H9 (cell line): Measurements from ENCODE around the gene FAAP100. TPM values are rescaled to one million over a fixed set of nuclear protein-coding genes. Genes with fewer than 3 reads are reported as not detected.

Experiments
- DNase-seq: peaks from one replicate; pipeline ENCODE4 v3.0.0-alpha.2; 2017
- H2AFZ ChIP-seq: one replicate; pipeline ENCODE4 v1.6.1; 2013; ENCODE audit warnings: mild to moderate bottlenecking, low read length, control low read depth, moderate library complexity
- H2AK5ac ChIP-seq: 2 replicates; pipeline ENCODE4 v1.6.1; 2013; ENCODE audit warnings: low read length, control low read depth, mixed read lengths; ENCODE audit not compliant: insufficient read length
- H2BK120ac ChIP-seq: one replicate; pipeline ENCODE4 v1.6.1; 2013; ENCODE audit warnings: low read depth, mild to moderate bottlenecking, low read length, control low read depth, inconsistent platforms; ENCODE audit not compliant: poor library complexity, severe bottlenecking
- H2BK12ac ChIP-seq: 2 replicates; pipeline ENCODE4 v1.6.1; 2013; ENCODE audit warnings: low read length, control low read depth, mixed read lengths, low read depth; ENCODE audit not compliant: insufficient read length
- H2BK15ac ChIP-seq: 2 replicates; pipeline ENCODE4 v1.6.1; 2013; ENCODE audit warnings: low read depth, low read length, control low read depth
- H2BK20ac ChIP-seq: one replicate; pipeline ENCODE4 v1.6.1; 2013; ENCODE audit warnings: low read depth, mild to moderate bottlenecking, low read length, control low read depth, inconsistent platforms; ENCODE audit not compliant: poor library complexity, severe bottlenecking
- H2BK5ac ChIP-seq: 2 replicates; pipeline ENCODE4 v1.6.1; 2013; ENCODE audit warnings: low read length, control low read depth, mixed read lengths; ENCODE audit not compliant: insufficient read length
- H3K14ac ChIP-seq: 2 replicates; pipeline ENCODE4 v1.6.1; 2013; ENCODE audit warnings: low read length, control low read depth; ENCODE audit not compliant: insufficient read depth
- H3K18ac ChIP-seq: 2 replicates; pipeline ENCODE4 v1.6.1; 2013; ENCODE audit warnings: low read depth, mild to moderate bottlenecking, mixed read lengths, low read length, control low read depth; ENCODE audit not compliant: insufficient read length
- H3K23ac ChIP-seq: 2 replicates; pipeline ENCODE4 v1.6.1; 2013; ENCODE audit warnings: low read length, control low read depth, mixed read lengths, low read depth; ENCODE audit not compliant: insufficient read length
- H3K23me2 ChIP-seq: 2 replicates; pipeline ENCODE4 v1.6.1; 2013; ENCODE audit warnings: low read depth, mild to moderate bottlenecking, mixed read lengths, low read length, control low read depth; ENCODE audit not compliant: insufficient read length, poor library complexity, severe bottlenecking
- H3K27ac ChIP-seq: 2 replicates; pipeline ENCODE4 v1.5.1; 2013; ENCODE audit warnings: low read length, control low read depth, mixed read lengths, low read depth; ENCODE audit not compliant: insufficient read length
- H3K27me3 ChIP-seq: 2 replicates; pipeline ENCODE4 v1.6.1; 2013; ENCODE audit warnings: low read length, control low read depth, inconsistent platforms; ENCODE audit not compliant: insufficient read depth
- H3K4ac ChIP-seq: 2 replicates; pipeline ENCODE4 v1.6.1; 2013; ENCODE audit warnings: low read depth, mild to moderate bottlenecking, control low read depth, inconsistent platforms, low read length, moderate library complexity
- H3K4me1 ChIP-seq: 2 replicates; pipeline ENCODE4 v1.6.1; 2013; ENCODE audit warnings: low read length, control low read depth, inconsistent platforms; ENCODE audit not compliant: insufficient read depth
- H3K4me2 ChIP-seq: 2 replicates; pipeline ENCODE4 v1.6.1; 2013; ENCODE audit warnings: low read length, control low read depth, mixed read lengths; ENCODE audit not compliant: insufficient read length, insufficient read depth
- H3K56ac ChIP-seq: 2 replicates; pipeline ENCODE4 v1.6.1; 2013; ENCODE audit warnings: low read depth, mild to moderate bottlenecking, mixed read lengths, low read length, control low read depth; ENCODE audit not compliant: insufficient read length
- H3K79me1 ChIP-seq: 2 replicates; pipeline ENCODE4 v1.6.1; 2013; ENCODE audit warnings: low read depth, mild to moderate bottlenecking, moderate library complexity, low read length, control low read depth, inconsistent platforms; ENCODE audit not compliant: insufficient read depth, poor library complexity, severe bottlenecking
- H3K79me2 ChIP-seq: 2 replicates; pipeline ENCODE4 v1.6.1; 2013; ENCODE audit warnings: low read length, control low read depth, inconsistent platforms; ENCODE audit not compliant: insufficient read depth
- H3K9ac ChIP-seq: 2 replicates; pipeline ENCODE4 v1.6.1; 2013; ENCODE audit warnings: low read length, control low read depth, mixed read lengths; ENCODE audit not compliant: insufficient read length; ENCODE audit errors: extremely low read depth
- H3K9me3 ChIP-seq: one replicate; pipeline ENCODE4 v1.6.1; 2013; ENCODE audit warnings: low read depth, low read length, inconsistent platforms; ENCODE audit not compliant: control insufficient read depth
- H3T11ph ChIP-seq: one replicate; pipeline ENCODE4 v1.6.1; 2013; ENCODE audit warnings: mild to moderate bottlenecking, low read length, control low read depth, inconsistent platforms
- H4K20me1 ChIP-seq: one replicate; pipeline ENCODE4 v1.6.1; 2013; ENCODE audit not compliant: control insufficient read depth, insufficient read length, insufficient read depth
- H4K5ac ChIP-seq: 2 replicates; pipeline ENCODE4 v1.6.1; 2013; ENCODE audit warnings: low read depth, mild to moderate bottlenecking, mixed read lengths, low read length, control low read depth; ENCODE audit not compliant: insufficient read length
- H4K8ac ChIP-seq: replicated peaks from 2 replicates; pipeline ENCODE4 v1.6.1; 2013; ENCODE audit warnings: low read length, control low read depth, mixed read lengths, low read depth; ENCODE audit not compliant: insufficient read length
- H4K91ac ChIP-seq: 2 replicates; pipeline ENCODE4 v1.6.1; 2013; ENCODE audit warnings: low read depth, mild to moderate bottlenecking, moderate library complexity, mixed read lengths, low read length, control low read depth; ENCODE audit not compliant: insufficient read length
- H3K27ac Mint-ChIP-seq, 3 experiments: 2 replicates in 2 of 3; 3 replicates in 1 of 3; pipeline ENCODE4 v1.8.0; 2020 to 2021; ENCODE audit warnings: mixed read lengths in 3 of 3, mild to moderate bottlenecking in 1 of 3, moderate library complexity in 1 of 3
- H3K27me3 Mint-ChIP-seq: 2 replicates; pipeline ENCODE4 v1.8.0; 2021; ENCODE audit warnings: low read depth, mild to moderate bottlenecking, moderate library complexity, mixed read lengths
- H3K36me3 Mint-ChIP-seq, 3 experiments: 2 replicates in 2 of 3; 3 replicates in 1 of 3; pipeline ENCODE4 v1.8.0; 2020 to 2021; ENCODE audit warnings: low read depth in 3 of 3, mixed read lengths in 3 of 3; ENCODE audit not compliant: insufficient read depth in 1 of 3
- H3K4me1 Mint-ChIP-seq, 2 experiments: 2 replicates each; pipeline ENCODE4 v1.8.0; 2020; ENCODE audit warnings: mixed read lengths in 2 of 2
- H3K4me3 Mint-ChIP-seq, 2 experiments: 2 replicates in 1 of 2; 3 replicates in 1 of 2; pipeline ENCODE4 v1.8.0; 2020 to 2021; ENCODE audit warnings: mild to moderate bottlenecking in 2 of 2, mixed read lengths in 2 of 2, moderate library complexity in 1 of 2
- H3K9me3 Mint-ChIP-seq, 2 experiments: 2 replicates in 1 of 2; 3 replicates in 1 of 2; pipeline ENCODE4 v1.8.0; 2020; ENCODE audit warnings: mild to moderate bottlenecking in 2 of 2, mixed read lengths in 2 of 2, moderate library complexity in 1 of 2
- WGBS: extraction: QIAGEN DNeasy Blood & Tissue Kit; methylation state at CpG from one replicate; pipeline ENCODE4 v1.1.7; 2013; ENCODE audit warnings: missing lambda C conversion rate, low lambda C conversion rate, mixed read lengths; ENCODE audit not compliant: insufficient read length; ENCODE audit errors: extremely low coverage; 5-methylcytosine and 5-hydroxymethylcytosine counted together
- total RNA-seq: library from RNA; stranded (reverse); gene quantifications from 2 replicates; pipeline ENCODE4 v1.2.1, GENCODE V29; 2021
- TF ChIP-seq, protein P1 (sequence below): fragments of 200-600 bp; sonication (generic); conservative IDR thresholded peaks from 3 replicates; pipeline ENCODE4 v1.8.0; 2021; ENCODE audit warnings: antibody characterized with exemption, mild to moderate bottlenecking

Gene FAAP100
- total RNA-seq, 1 experiment from 2014 or later: 54.0 TPM

DNA sequence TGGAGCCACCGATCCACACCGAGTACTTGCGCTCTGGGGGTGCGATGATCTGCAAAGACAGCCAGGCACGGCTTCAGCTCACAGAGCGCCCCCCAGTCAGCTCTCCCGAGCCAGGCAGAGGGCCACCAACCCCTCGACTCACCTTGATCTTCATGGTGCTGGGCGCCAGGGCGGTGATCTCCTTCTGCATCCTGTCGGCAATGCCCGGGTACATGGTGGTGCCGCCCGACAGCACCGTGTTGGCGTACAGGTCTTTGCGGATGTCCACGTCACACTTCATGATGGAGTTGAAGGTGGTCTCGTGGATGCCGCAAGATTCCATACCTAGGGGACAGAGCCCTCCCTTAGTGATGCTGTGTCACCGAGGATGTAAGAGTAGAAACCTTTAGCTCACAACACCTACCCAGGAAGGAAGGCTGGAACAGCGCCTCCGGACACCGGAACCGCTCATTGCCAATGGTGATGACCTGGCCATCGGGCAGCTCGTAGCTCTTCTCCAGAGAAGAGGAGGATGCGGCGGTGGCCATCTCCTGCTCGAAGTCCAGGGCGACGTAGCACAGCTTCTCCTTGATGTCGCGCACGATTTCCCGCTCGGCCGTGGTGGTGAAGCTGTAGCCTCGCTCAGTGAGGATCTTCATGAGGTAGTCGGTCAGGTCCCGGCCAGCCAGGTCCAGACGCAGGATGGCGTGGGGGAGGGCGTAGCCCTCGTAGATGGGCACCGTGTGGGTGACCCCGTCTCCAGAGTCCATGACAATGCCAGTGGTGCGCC lies 41.2 kb downstream of the FAAP100 start:
- no peak overlapping the region for H2BK15ac ChIP-seq
- Mint-ChIP-seq H3K4me1 (peaks cover 21 to 31% of the 10 kb centered on the region in 2 experiments), H3K27ac (peak overlapping the region; percentile 91 to 98 (median 96); a peak in 6 of 7 replicates), H3K4me3 (peak overlapping the region; percentile 97 to 100), H3K36me3 (peaks cover 38 to 45% (median 38%) of the 10 kb centered on the region in 3 experiments), H3K9me3 (peaks cover 7 to 22% of the 10 kb centered on the region in 2 experiments; a peak in 4 of 5 replicates), H3K27me3 (peaks cover 6% of the 10 kb centered on the region)
- no peaks in the 10 kb centered on the region for H4K20me1 ChIP-seq
- peaks cover 21% of the 10 kb centered on the region; the same call in 1 of the 2 replicates for H3K79me2 ChIP-seq
- H3K9me3 ChIP-seq: no peaks in the 10 kb centered on the region
- H3K23me2 ChIP-seq: peaks cover 31% of the 10 kb centered on the region
- WGBS: no CpG with 5 or more reads among the region's 48 CpGs
- no peak overlapping the region for H2BK5ac ChIP-seq
- no peak overlapping the region for H3T11ph ChIP-seq
- H4K5ac ChIP-seq: no peak overlapping the region
- H2AK5ac ChIP-seq: no peak overlapping the region
- H3K14ac ChIP-seq: peak overlapping the region; percentile 94
- no peak overlapping the region for H4K8ac ChIP-seq
- H2BK20ac ChIP-seq: no peak overlapping the region
- H4K91ac ChIP-seq: no peak overlapping the region
- no peak overlapping the region for H2AFZ ChIP-seq
- H3K56ac ChIP-seq: no peak overlapping the region
- H3K79me1 ChIP-seq: no peaks in the 10 kb centered on the region
- TF ChIP-seq, protein P1, sequence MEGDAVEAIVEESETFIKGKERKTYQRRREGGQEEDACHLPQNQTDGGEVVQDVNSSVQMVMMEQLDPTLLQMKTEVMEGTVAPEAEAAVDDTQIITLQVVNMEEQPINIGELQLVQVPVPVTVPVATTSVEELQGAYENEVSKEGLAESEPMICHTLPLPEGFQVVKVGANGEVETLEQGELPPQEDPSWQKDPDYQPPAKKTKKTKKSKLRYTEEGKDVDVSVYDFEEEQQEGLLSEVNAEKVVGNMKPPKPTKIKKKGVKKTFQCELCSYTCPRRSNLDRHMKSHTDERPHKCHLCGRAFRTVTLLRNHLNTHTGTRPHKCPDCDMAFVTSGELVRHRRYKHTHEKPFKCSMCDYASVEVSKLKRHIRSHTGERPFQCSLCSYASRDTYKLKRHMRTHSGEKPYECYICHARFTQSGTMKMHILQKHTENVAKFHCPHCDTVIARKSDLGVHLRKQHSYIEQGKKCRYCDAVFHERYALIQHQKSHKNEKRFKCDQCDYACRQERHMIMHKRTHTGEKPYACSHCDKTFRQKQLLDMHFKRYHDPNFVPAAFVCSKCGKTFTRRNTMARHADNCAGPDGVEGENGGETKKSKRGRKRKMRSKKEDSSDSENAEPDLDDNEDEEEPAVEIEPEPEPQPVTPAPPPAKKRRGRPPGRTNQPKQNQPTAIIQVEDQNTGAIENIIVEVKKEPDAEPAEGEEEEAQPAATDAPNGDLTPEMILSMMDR: no peak
- no peak overlapping the region for H3K23ac ChIP-seq
- H3K27me3 ChIP-seq: no peaks in the 10 kb centered on the region
- peak; percentile 44 for DNase-seq
- no peak overlapping the region for H3K27ac ChIP-seq
- H2BK120ac ChIP-seq: no peak overlapping the region
- no peaks in the 10 kb centered on the region for H3K4me1 ChIP-seq
- no peak overlapping the region for H3K4ac ChIP-seq
- H2BK12ac ChIP-seq: no peak overlapping the region
- peak overlapping the region; percentile 83 for H3K9ac ChIP-seq
- H3K18ac ChIP-seq: peak overlapping the region; percentile 16
- H3K4me2 ChIP-seq: peak overlapping the region; percentile 97
